ENCODE results near the gene EMP3. TPM values are rescaled to one million over a fixed set of nuclear protein-coding genes. Genes with fewer than 3 reads are reported as not detected.

Gene EMP3
- total RNA-seq, 1 donor from 2014 or later: 10.0 TPM

DNA sequence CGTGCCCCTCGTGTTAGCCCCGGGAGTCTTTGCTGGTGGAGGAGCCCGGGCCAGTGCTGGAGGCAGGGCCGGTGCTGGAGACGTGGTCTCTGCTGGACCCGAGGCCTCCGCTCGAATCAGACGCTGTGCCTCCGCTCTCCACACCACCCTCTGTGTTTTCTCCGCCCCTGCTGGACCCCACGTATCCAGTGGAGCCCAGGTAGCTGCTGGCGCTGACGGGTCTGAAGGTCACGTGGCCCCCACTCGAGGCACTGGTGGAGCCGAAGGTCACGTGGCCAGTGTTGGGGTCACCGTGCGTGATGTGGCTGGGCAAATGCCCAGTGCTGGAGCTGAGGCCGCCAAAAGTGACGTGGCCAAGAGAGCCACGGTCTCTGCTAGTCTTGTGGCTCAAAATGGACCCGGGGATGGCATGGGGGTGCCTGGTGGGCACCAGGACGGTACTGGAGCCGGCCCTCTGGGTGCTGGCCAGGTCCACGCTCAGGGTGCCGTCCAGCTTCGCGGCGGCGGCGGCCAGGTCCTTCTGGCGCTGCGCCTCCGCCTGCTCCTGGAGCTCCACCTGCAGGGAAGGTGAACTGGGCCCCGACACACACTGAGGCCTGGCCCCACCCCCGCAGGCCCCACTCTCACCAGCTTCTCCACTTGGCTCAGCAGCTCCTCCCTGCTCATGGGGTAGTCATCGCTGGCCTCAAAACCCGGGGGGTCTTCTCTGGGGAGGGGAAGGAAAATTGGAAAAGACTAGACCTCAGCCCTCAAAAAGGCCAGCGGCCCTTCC is 28.2 kb upstream of the EMP3 start:
- no peaks in the 10 kb centered on the region for H3K36me3 Mint-ChIP-seq (ENCODE audit: low read depth, unreplicated experiment)
- no peak overlapping the region for H3K27ac Mint-ChIP-seq (ENCODE audit: unreplicated experiment)
- no peak overlapping the region for H3K4me3 Mint-ChIP-seq (ENCODE audit: unreplicated experiment)
- H3K9me3 Mint-ChIP-seq (ENCODE audit: unreplicated experiment): no peaks in the 10 kb centered on the region
- peaks cover 6% of the 10 kb centered on the region for H3K4me1 Mint-ChIP-seq (ENCODE audit: unreplicated experiment)
- TF ChIP-seq, protein P1, sequence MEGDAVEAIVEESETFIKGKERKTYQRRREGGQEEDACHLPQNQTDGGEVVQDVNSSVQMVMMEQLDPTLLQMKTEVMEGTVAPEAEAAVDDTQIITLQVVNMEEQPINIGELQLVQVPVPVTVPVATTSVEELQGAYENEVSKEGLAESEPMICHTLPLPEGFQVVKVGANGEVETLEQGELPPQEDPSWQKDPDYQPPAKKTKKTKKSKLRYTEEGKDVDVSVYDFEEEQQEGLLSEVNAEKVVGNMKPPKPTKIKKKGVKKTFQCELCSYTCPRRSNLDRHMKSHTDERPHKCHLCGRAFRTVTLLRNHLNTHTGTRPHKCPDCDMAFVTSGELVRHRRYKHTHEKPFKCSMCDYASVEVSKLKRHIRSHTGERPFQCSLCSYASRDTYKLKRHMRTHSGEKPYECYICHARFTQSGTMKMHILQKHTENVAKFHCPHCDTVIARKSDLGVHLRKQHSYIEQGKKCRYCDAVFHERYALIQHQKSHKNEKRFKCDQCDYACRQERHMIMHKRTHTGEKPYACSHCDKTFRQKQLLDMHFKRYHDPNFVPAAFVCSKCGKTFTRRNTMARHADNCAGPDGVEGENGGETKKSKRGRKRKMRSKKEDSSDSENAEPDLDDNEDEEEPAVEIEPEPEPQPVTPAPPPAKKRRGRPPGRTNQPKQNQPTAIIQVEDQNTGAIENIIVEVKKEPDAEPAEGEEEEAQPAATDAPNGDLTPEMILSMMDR (IDR thresholded peaks at IDR 0.05; ENCODE audit: unreplicated experiment): no peak
- no peak for DNase-seq (ENCODE audit: low spot score)
- peaks cover 10% of the 10 kb centered on the region for H3K27me3 Mint-ChIP-seq (ENCODE audit: unreplicated experiment)

DNA sequence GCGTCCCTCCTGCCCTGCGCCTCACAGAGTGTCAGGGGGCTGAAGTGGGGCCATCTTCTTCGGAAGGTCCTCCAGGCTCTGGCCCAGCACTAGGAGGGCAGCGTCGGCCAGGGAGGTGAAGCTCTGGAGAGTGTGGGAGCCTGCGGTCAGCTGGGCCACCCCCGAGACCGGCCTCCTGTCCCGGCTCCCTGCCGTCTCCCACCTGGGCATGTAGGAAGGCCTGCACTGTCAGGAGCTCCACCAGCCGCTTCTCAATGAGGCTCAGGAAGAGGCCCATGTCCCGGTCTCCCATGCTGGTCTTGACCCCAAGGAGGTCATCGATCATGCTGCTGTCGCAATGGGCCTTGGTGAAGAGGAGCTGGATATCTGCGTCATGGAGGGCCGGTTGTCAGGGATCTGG is 27.4 kb upstream of the EMP3 start:
- no peak overlapping the region for H3K4me3 Mint-ChIP-seq (ENCODE audit: unreplicated experiment)
- no peaks in the 10 kb centered on the region for H3K9me3 Mint-ChIP-seq (ENCODE audit: unreplicated experiment)
- H3K27me3 Mint-ChIP-seq (ENCODE audit: unreplicated experiment): peaks cover 10% of the 10 kb centered on the region
- H3K4me1 Mint-ChIP-seq (ENCODE audit: unreplicated experiment): peaks cover 6% of the 10 kb centered on the region
- no peaks in the 10 kb centered on the region for H3K36me3 Mint-ChIP-seq (ENCODE audit: low read depth, unreplicated experiment)
- no peak overlapping the region for H3K27ac Mint-ChIP-seq (ENCODE audit: unreplicated experiment)
- TF ChIP-seq, protein P1 (IDR thresholded peaks at IDR 0.05; ENCODE audit: unreplicated experiment): no peak
- no peak for DNase-seq (ENCODE audit: low spot score)

DNA sequence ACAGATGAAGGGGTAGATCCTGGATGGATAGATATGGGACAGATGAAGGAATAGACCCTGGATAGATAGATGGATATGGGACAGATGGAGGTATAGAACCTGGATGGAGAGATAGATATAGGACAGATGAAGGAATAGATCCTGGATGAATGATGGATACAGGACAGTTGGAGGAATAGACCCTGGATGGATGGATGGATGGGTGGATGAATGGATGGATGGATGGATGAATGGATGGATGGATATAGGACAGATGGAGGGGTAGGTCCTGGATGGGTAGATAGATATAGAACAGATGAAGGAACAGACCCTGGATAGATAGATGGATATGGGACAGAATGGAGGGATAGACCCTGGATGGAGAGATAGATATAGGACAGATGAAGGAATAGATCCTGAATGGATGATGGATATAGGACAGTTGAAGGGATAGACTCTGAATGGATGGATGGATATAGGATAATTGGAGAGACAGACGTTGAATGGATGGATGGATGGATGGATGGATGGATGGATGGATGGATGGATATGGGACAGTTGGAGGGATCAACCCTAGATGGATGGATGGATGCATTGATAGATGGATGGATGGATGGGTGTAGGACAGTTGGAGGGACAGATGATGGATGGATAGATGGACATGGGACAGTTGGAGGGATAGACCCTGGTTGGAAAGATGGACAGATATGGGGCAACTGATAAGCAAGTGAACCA is 23.3 kb upstream of the EMP3 start:
- Mint-ChIP-seq H3K27ac (ENCODE audit: unreplicated experiment) (no peak overlapping the region), H3K9me3 (ENCODE audit: unreplicated experiment) (no peaks in the 10 kb centered on the region), H3K4me1 (ENCODE audit: unreplicated experiment) (no peaks in the 10 kb centered on the region), H3K27me3 (ENCODE audit: unreplicated experiment) (no peaks in the 10 kb centered on the region), H3K4me3 (ENCODE audit: unreplicated experiment) (no peak overlapping the region), H3K36me3 (ENCODE audit: low read depth, unreplicated experiment) (no peaks in the 10 kb centered on the region)
- TF ChIP-seq, protein P1 (IDR thresholded peaks at IDR 0.05; ENCODE audit: unreplicated experiment): no peak
- DNase-seq (ENCODE audit: low spot score): no peak

DNA sequence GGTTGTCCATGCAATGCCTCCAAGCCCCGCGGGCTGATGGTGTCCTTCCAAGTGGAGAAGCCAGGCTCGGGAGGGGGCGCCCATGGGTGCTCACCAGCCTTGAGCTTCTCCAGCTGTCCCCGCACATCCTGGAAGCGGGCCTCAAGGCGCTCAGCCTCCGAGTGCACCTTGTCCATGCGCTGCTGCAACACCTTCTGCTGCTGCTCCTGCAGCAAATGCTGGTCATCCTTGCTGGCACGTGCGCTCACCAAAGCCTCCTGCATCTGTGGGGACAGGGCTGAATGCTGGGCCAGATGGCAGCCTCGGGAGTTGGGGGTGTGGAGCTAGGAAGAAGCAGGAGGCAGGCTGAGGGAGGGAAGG is 22.8 kb upstream of the EMP3 start:
- Mint-ChIP-seq H3K4me3 (ENCODE audit: unreplicated experiment) (no peak overlapping the region), H3K36me3 (ENCODE audit: low read depth, unreplicated experiment) (no peaks in the 10 kb centered on the region), H3K9me3 (ENCODE audit: unreplicated experiment) (no peaks in the 10 kb centered on the region), H3K27ac (ENCODE audit: unreplicated experiment) (no peak overlapping the region), H3K4me1 (ENCODE audit: unreplicated experiment) (no peaks in the 10 kb centered on the region), H3K27me3 (ENCODE audit: unreplicated experiment) (no peaks in the 10 kb centered on the region)
- DNase-seq (ENCODE audit: low spot score): no peak
- TF ChIP-seq, protein P1 (IDR thresholded peaks at IDR 0.05; ENCODE audit: unreplicated experiment): no peak

DNA sequence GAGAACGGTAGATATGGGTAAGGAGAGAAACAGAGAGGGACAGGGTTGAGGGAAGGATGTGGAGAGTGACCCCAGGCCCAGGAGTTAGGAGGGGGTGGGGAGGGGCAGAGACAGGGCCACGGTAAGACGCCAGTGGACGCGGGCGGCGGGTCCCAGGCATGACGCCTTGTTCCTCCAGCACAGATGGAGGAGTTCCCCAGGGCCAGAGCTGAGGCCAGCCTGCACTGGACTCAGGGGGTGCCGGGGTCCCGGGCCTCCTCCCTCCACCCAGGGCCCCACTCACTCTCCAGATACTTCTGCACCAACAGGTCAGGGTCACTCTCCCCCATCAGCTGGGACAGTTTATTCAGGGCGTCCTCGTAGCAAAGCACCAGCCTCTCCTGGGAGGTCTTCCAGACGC is 22.0 kb upstream of the EMP3 start:
- no peaks in the 10 kb centered on the region for H3K4me1 Mint-ChIP-seq (ENCODE audit: unreplicated experiment)
- H3K36me3 Mint-ChIP-seq (ENCODE audit: low read depth, unreplicated experiment): no peaks in the 10 kb centered on the region
- no peaks in the 10 kb centered on the region for H3K27me3 Mint-ChIP-seq (ENCODE audit: unreplicated experiment)
- H3K9me3 Mint-ChIP-seq (ENCODE audit: unreplicated experiment): no peaks in the 10 kb centered on the region
- no peak overlapping the region for H3K4me3 Mint-ChIP-seq (ENCODE audit: unreplicated experiment)
- TF ChIP-seq, protein P1 (IDR thresholded peaks at IDR 0.05; ENCODE audit: unreplicated experiment): no peak
- no peak overlapping the region for H3K27ac Mint-ChIP-seq (ENCODE audit: unreplicated experiment)
- DNase-seq (ENCODE audit: low spot score): no peak
